Stimulated activated CD8-positive, alpha-beta memory T cell treated with anti-CD3 and anti-CD28 coated beads, Interleukin-4, amount 100 ng/mL, for 48 hours (primary cell): ENCODE results near the gene CST4.
"Not testable (repeated sequence)": the region's sequence is repeated elsewhere in the genome, so short reads cannot be mapped to it uniquely, and the experiment has no call there.

Experiments used
- DNase-seq: peaks from one replicate; pipeline ENCODE4 v3.0.0-alpha.2; 2020

The CST4 gene

GRCh38 chr20:23686046-23686750 is 2.6 kb downstream of the CST4 start:
- no peak for DNase-seq

- not testable (repeated sequence) for DNase-seq
These were observed 3.3 kb downstream of the CST4 start for GRCh38 chr20:23685529-23685896.

GRCh38 chr20:23684261-23684660 is 4.6 kb downstream of the CST4 start:
- DNase-seq, result no peak

- no peak for DNase-seq
These were observed 5.0 kb downstream of the CST4 start for GRCh38 chr20:23683807-23684206.

GRCh38 chr20:23683281-23683680 is 5.6 kb downstream of the CST4 start:
- no peak for DNase-seq

GRCh38 chr20:23680146-23680545 is 8.7 kb downstream of the CST4 start:
- no peak for DNase-seq

- no peak for DNase-seq
These were observed 9.4 kb downstream of the CST4 start for GRCh38 chr20:23679133-23680092.

GRCh38 chr20:23673209-23673608 is 15.6 kb downstream of the CST4 start:
- DNase-seq, result no peak

GRCh38 chr20:23672158-23672557 is 16.7 kb downstream of the CST4 start:
- no peak for DNase-seq

- no peak for DNase-seq
These were observed 17.4 kb downstream of the CST4 start for GRCh38 chr20:23671479-23671878.

GRCh38 chr20:23670361-23670760 is 18.5 kb downstream of the CST4 start:
- no peak for DNase-seq

GRCh38 chr20:23669866-23670265 is 19.0 kb downstream of the CST4 start:
- DNase-seq, result no peak

- no peak for DNase-seq
These were observed 19.5 kb downstream of the CST4 start for GRCh38 chr20:23669327-23669726.

GRCh38 chr20:23668477-23668951 is 20.3 kb downstream of the CST4 start:
- peak; percentile 61 for DNase-seq

- DNase-seq, result no peak
These were observed 21.2 kb downstream of the CST4 start for GRCh38 chr20:23667666-23668065.

GRCh38 chr20:23666698-23667097 is 22.1 kb downstream of the CST4 start:
- no peak for DNase-seq

- DNase-seq, result no peak
These were observed 22.6 kb downstream of the CST4 start for GRCh38 chr20:23666189-23666588.

GRCh38 chr20:23664954-23665353 is 23.9 kb downstream of the CST4 start:
- DNase-seq, result no peak

GRCh38 chr20:23664046-23664445 is 24.8 kb downstream of the CST4 start:
- not testable (repeated sequence) for DNase-seq

- no peak for DNase-seq
These were observed 25.7 kb downstream of the CST4 start for GRCh38 chr20:23663180-23663579.

- DNase-seq, result no peak
These were observed 26.5 kb downstream of the CST4 start for GRCh38 chr20:23662276-23662870.

- no peak for DNase-seq
These were observed 27.8 kb downstream of the CST4 start for GRCh38 chr20:23661002-23661429.
